PFSK-1 (cell line): ENCODE measurements around the gene MAP1LC3A.

Experiments
- FOXP2 ChIP-seq: optimal IDR thresholded peaks from 2 replicates; pipeline ENCODE3; 2011; ENCODE audit warnings: borderline replicate concordance, control low read depth, inconsistent platforms; ENCODE audit not compliant: insufficient read depth; ENCODE audit errors: extremely low read length, extremely low read depth
- POLR2AphosphoS5 ChIP-seq: IDR thresholded peaks from 2 replicates; pipeline ENCODE4 v1.6.1; 2012; ENCODE audit warnings: low read depth, mild to moderate bottlenecking, control low read depth, low read length, moderate library complexity
- SIN3A ChIP-seq: IDR thresholded peaks from 2 replicates; pipeline ENCODE4 v1.6.1; 2012; ENCODE audit warnings: mild to moderate bottlenecking, low read length, moderate library complexity, borderline replicate concordance; ENCODE audit not compliant: insufficient read depth
- TAF1 ChIP-seq: IDR thresholded peaks from 2 replicates; pipeline ENCODE4 v1.6.1; 2012; ENCODE audit warnings: low read length, control low read depth, borderline replicate concordance; ENCODE audit not compliant: insufficient read depth
- TF ChIP-seq, protein P1 (sequence below), 2 experiments: IDR thresholded peaks; 2 replicates each; pipeline versions ENCODE4 v1.6.1 to v1.8.0; 2011 to 2012; ENCODE audit warnings: low read depth in 2 of 2, low read length in 2 of 2, control low read depth in 1 of 2, inconsistent platforms in 1 of 2, mild to moderate bottlenecking in 1 of 2, moderate library complexity in 1 of 2; ENCODE audit not compliant: insufficient read depth in 1 of 2

DNA sequence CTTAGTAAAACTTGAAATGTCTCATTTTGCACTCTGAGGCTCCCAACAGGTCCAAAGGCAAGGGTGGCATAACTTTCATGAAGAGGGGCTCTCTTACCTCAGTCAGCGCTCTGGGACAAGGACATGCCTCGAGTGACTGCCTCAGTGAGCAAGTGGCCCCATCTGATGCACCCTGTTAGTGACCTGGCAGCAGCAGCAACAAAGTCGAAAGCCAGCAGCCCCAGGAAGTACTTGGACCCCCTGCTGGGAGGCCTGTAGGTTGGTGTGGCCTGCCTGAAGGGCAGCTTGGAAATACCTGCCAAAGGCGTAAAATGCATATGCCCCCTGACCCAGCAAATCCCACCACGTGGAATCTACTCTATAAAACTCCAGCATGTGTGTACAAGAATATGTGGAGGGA, 13.2 kb downstream of the MAP1LC3A start:
- TF ChIP-seq, protein P1, sequence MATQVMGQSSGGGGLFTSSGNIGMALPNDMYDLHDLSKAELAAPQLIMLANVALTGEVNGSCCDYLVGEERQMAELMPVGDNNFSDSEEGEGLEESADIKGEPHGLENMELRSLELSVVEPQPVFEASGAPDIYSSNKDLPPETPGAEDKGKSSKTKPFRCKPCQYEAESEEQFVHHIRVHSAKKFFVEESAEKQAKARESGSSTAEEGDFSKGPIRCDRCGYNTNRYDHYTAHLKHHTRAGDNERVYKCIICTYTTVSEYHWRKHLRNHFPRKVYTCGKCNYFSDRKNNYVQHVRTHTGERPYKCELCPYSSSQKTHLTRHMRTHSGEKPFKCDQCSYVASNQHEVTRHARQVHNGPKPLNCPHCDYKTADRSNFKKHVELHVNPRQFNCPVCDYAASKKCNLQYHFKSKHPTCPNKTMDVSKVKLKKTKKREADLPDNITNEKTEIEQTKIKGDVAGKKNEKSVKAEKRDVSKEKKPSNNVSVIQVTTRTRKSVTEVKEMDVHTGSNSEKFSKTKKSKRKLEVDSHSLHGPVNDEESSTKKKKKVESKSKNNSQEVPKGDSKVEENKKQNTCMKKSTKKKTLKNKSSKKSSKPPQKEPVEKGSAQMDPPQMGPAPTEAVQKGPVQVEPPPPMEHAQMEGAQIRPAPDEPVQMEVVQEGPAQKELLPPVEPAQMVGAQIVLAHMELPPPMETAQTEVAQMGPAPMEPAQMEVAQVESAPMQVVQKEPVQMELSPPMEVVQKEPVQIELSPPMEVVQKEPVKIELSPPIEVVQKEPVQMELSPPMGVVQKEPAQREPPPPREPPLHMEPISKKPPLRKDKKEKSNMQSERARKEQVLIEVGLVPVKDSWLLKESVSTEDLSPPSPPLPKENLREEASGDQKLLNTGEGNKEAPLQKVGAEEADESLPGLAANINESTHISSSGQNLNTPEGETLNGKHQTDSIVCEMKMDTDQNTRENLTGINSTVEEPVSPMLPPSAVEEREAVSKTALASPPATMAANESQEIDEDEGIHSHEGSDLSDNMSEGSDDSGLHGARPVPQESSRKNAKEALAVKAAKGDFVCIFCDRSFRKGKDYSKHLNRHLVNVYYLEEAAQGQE (IDR thresholded peaks at IDR 0.05; ENCODE audit: insufficient read depth in 1 of 2, low read depth in 2 of 2, low read length in 2 of 2) = no peak
- no peak for TF ChIP-seq SIN3A
- no peak for TF ChIP-seq POLR2AphosphoS5
- TF ChIP-seq TAF1 = no peak
- TF ChIP-seq FOXP2 = no peak
